Measurements from ENCODE around the gene ADAMTSL2.

The ADAMTSL2 gene

DNA sequence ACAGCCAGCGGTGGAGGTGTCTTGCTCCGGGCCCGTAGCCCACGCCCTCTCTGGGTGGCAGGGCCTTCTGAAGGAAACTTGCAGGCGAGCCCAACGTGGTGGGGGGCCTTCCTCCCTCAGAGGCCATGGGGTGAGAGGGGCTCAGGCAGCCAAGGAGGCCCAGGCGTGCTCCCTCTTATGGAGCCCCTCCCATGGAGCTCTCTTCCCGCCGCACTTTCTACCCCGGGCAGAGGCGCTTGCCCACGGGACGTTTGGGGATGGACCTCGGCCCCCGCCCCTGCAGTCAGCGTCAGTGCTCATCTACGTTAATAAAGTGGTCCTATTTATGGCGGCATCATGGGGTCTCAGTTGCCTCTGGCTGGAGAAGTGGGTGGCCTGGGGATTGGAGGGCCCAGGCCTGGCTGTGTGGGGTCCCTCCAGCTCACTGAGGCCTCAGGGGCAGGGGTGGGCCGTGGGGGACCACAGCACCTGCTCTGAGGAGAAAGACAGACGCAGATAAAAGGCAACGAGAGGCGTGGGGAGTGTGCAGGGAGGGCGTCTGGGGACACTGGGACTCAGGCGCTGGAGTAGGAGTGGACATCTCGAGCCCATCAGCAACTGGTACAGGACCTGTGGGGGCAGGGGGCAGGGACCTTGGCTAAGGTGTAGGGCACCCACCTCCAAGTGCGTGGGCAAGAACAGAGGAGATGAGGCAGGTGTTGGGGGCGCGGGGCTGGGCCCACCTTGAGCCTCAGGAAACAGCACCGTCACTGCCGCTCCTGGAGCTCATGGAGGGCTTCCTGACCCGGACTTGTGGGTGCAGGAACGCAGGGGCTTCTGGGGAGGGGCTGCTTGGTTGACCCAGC lies 40.9 kb downstream of the ADAMTSL2 start:
- no peak for DNase-seq

DNA sequence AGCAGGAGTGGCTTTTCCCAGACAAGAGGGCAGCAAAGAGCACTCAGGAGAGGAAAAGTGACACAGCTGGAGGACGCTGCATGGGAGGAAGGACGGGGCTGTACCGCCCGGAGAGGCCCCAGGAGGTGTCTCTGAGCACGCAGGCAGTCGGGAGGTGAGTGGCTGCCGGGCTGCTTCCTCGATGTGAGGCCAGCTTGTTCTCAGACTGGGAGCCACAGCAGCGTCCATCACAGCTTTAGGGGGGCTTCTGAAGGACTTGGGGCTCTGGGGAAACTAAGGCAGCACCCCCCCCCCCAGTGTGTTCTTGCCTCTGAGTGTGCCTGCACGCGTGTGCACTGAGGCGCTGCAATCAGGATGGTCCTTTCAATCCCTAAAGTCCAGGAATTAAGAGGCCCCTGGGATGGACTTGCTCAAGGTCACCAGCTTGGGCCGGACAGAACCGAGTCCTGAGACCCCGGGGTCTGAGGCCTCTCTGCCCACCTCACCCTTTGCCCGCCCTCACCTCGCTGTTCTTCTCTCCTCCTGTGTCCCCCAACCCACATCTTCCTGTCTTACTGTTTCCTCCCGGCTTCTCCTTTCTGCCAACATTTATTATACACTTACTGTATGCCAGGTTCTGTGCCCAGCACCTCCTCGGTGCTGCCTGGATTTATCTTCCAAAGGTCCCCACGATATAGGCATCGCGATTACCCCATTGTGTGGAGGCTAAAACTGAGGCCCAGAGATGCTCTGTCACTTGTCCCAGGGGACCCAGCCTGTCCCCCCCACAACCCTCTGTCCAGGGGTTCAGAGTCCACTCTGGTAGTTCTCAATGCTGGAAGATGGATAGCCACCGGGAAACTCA lies 41.7 kb downstream of the ADAMTSL2 start:
- no peak for DNase-seq

DNA sequence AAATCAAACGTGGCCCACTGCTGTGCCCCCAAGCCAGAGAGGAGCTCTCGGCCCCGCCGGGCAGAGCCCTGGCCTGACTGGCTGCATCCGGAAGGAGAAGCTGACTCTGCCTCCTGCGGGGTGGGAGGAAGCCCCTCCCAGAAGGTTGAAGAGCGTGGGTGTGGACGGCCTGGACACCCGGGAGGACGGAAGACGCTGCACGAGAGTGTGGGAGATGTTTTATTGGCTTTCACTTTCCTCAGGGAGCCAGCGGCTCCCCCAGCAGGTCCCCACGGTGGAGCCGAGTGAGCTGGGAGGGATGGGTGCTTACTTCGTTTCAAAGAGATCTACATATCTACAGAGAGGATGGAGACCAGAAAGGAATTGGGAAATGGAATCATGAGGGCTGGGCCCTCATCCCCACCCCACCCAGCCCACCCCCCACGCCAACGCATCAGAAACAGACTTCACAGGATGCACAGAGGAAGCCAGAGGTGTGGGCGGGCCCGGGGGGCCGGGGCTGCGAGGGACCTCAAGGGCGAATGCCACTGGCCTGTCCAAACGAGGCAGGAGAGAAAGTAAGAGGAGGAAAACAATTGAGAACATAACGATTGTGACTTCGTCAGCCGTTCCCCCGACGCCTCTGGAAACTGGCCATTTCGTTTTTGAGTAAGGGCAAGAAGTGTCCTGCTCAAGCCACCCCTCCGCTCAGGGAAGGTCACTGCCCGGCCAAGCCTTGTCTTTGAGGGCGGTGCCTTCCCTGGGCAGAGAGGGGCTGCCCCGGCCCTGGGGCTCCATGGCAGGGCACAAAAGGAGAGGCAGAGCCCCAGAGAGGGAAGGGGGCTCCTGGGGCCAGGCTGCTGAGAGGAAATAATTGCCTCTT lies 42.6 kb downstream of the ADAMTSL2 start:
- peak; percentile 49 to 73 for DNase-seq

DNA sequence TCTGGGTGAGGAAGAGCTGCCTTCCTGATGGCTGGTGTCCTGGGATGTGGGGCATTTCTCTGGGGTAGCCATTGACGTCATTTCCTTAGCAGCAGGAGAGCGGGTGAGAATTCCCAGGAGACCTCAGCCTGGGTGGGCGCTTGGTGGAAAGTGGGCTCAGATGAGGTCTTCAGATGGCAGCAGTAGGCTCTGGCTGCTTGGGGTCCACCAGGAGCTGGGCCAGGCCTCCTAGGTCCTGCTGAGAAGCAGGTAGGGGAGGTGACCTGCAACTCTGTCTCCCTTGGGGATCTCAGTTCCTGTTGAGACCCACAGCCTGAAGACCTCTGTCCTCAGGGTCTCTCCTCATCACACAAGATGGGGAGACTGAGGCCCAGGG lies 43.2 kb downstream of the ADAMTSL2 start:
- no peak for DNase-seq

DNA sequence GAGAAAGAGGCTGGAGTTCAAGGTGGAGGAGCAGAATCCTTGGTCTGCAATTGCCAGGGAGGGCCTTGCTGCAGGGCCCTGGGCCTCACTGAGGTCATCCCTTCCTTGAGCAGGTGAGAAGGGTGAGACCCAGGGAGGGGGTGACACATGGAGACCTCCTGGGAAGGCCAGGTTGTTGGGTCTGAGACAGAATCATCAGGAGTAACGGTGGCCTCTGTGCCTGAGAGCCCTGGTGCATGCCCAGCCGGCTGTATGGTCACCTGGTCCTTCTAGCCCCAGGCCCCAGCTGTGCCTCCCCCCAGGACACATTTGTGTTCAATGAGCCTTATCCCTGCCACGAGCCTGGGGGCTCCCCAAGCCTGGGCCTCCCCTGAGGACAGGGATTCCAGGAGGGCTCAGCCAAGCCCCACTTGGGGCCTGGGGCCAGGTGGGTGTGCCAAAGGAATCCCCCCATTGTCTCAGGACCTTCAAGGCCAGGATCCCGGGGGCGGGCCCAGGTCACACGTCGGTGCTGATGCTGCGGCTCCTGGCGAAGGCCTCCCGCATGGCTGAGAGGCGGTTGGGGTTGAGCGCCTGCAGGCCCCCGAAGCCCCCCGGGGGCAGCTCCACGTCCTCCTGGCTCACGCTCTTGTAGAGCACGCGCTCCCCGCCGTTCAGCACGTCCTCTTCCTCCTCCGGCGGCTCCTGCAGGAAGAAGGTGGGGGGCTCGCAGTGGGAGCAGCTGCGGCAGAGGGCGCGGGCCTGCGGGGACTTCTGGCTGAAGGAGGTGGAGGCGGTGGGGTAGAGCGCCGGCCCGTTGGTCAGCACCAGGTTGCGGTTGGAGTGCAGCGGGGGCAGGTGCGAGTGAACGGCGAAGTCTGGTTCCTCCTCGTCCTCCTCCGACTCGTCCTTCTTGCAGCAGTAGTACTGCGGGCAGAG lies 44.3 kb downstream of the ADAMTSL2 start:
- no peak for DNase-seq

DNA sequence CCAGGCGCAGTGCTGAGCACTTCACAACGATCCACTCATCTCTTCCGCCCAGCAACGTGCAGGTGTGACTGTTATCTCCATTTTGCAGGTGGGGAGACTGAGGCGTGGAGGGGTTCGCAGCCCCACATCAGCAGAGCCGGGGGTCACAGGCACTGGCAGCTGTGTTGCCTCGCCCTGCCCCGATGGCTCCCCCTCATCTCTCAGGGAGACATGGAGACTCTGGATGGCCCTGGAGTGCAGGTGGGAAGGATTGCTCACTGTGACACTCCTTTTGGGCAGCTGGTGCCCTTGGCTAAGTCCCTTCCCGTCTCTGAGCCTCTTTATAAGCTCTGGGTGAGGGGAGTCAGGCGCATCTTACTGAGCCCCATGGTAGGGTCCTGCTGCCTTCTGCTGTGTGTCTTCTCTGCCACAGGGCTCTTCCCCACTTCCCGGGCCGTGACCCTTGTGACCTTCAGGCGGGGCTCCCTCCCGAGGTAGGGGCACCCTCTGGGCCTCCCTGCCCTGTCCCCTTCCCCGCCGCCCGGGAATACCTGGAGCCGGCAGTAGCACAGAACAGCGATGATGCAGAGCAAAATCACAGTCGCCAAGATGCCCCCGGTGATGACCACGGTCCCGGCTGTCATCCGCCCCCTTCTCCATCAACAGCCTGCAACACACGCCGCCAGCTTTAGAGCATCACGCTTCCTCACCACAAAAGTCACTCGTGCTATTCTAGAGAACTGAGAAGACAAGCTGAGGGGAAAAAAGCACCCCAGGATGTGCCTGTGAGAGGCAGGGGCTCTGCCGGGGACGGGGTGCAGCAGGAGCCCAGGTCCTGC lies 45.3 kb downstream of the ADAMTSL2 start:
- no peak for DNase-seq

DNA sequence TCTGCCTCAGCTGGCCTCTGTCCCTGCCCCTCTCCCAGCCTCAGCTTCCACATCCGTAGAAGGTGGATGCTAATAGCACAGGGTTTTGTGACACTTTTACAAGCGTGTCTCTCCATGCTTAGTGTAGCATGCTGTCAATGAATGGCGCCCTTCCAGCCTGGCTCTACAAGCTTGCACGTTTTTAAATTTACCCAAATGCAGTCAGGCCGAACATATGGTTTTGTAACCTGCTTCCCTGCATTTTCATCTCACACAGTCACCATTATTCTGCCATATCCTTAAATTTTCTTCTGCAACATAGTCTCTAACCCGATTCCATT lies 45.9 kb downstream of the ADAMTSL2 start:
- DNase-seq, result no peak

DNA sequence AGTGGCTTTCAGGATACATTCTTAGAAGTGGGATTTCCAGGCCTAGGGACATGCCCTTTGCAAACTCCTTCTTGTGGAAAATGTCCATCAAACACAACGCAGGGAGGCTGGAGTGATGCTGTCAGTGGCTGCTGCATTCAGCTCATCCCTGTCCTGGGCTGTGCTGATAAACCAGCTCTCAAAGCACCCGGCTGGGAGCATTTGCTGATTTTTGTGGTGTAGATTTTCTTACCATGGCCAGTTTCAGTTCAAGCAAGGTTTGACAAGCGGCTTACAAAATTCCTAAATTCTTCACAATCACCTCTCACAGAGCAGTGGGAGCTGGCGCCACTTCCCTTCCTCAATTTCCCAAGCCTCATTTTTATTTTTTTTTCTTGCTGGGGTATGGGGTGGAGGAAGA lies 46.5 kb downstream of the ADAMTSL2 start:
- DNase-seq, result no peak

DNA sequence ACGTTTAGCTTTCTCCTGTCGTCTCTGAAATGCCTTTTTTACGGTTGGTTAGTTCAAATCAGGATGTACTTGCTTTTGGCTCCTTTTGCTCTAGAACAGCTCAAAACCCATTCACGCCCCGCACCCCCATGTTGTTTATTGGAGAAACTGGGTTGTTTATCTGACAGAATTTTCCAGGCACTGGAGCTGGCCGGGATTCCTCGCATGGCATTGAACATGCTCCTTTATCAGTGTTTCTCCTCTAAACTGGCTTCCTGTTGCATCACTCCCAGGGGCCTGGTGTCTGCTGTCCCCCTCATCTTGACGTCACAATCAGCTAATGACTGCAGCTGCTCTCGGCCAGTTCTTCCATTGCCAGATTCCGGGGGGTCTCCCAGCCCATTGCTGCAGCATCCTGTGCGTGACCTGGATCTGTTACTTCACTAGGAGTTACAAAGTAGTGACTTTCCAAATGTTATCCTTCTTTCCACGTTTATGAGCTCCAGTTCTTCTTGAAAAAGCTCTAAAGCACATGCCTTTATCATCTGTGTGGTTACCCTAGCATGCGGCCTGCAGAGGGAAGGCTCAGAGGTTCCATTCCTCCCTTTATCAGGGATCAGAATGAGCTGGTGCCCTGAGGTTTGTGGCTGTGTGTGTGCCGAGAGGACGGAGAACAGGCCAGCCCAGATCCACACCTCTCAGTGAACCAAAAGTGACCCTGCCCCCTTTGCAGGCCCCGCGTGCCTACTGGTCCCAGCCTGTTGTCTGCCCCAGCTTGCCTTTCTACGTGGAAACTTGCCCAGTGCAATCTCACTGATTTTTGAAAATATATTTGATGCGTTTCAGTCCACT lies 47.2 kb downstream of the ADAMTSL2 start:
- no peak for DNase-seq

DNA sequence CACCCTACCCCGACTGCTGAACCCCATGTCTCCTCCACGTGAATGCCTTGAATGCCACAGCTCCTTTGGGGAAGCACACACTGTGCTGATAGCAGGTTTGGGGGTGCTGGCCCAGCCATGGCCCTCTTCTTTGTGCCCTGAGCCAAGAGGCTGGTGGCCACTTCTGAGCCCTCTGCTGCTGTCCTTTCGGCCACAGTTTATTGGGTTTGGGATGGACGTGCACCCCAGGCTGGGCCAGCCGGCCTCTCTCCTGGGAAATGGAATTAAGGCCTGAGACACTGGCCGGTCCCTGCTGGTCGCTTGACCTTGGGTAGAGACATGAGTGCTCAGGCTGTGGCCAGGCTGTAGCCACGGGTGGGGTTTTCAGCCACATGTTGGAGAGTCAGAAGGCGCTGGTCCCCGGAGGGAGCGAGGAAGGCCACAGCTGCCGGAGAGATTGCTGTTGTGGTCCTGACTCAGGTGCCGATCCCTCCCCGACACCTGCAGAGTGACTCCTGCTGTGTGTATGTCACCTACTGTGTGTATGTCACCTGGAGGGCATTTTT lies 48.1 kb downstream of the ADAMTSL2 start:
- no peak for DNase-seq

DNA sequence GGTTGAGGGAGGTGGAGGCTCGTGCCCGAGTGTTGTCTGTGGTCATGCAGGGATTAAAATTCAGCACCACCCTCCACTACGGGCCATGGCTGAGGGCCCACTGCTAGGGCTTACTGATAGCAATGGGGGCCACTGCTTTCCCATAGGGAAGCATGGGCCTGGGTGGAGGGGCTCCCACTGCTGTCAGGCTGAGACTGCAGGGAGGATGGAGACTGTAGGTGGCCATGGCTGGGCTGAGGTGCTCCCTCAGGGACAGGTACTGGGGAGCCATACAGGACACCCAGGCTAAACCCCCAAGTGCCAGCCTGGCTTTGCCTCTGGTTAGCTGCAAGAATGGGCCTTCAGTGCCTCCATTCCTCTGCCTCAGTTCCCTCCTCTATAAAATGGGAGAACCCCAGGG lies 48.6 kb downstream of the ADAMTSL2 start:
- DNase-seq, result no peak

DNA sequence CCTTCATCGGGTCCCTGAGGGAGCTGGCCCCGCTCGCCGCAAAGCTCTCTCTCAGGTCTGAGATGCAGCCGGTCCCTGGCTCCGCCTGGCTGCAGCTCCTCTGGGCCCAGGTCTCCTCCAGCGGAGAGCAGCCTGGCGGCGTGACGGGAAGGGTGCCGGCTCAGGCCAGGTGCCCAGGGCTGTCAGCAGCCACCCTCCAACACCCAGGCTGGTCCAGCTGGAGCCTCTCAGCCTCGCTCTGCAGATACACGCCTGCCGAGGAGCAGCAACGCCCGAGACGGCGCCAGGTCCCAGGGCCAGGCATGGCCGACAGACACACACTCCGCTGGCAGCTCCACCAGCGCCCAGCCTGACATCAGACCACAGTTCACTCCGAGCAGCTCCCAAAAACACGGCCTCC lies 49.1 kb downstream of the ADAMTSL2 start:
- DNase-seq, result no peak

DNA sequence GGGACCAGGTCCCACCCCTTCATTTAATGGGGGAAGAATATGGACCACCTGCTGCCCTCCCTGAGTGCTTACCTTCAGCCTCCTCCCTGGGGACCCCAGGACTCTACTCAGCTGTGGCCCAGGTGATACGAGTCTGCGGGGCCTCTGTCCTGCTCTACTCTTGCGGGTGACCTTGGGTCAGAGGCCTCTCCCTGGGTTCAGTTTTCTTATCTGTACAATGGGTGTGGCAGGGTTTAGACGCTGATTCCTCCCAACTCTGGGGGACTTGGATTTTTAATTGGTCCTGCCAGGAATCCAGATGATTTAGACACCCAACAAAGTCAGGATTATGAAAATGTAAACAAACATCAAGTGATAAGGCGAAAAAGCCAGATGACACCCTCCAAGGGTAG lies 49.7 kb downstream of the ADAMTSL2 start:
- DNase-seq, result no peak

DNA sequence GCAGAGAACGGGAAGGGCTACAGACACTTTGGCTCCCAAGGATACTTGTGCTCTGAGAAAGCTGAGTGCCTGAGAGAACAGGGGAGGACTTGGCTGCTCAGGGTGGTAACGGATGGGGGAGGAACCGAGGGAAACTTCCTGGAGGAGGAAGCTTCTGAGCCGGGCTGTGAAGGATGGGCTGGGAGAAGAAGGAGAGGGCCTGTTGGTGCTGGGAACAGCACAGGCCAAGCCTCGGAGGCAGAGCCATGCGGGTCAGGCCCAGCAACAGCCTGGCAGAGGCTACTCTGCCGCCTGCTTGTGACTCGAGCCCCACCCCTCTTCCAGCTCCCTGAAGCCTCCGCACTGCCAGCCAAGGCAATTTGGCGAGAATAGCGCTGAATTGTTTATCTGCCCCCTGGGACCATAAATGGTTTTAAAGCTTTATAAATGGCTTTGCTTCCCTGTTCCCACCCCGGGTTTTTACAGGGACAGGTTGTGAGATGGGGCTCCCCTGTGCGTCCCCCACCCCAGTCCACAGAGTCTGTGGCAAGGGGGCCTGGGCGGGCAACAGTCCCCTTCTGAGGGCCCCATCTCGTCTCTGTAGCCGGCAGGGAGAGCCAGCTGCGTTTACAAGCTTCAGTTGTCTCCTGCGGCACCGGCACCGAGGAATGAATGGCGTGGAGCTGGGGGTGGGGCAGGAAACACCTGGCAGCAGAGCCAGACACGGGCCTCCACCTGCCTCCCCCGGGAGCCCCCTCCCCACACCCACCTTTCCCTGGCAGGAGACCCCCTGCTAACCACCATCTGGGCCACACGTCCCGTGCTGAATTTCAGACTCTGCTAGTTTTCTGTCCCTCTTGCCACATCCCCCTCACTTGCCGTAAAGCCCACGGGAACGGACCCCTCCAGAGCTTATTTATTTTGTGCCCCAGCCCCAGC lies 50.3 kb downstream of the ADAMTSL2 start:
- DNase-seq, result no peak

DNA sequence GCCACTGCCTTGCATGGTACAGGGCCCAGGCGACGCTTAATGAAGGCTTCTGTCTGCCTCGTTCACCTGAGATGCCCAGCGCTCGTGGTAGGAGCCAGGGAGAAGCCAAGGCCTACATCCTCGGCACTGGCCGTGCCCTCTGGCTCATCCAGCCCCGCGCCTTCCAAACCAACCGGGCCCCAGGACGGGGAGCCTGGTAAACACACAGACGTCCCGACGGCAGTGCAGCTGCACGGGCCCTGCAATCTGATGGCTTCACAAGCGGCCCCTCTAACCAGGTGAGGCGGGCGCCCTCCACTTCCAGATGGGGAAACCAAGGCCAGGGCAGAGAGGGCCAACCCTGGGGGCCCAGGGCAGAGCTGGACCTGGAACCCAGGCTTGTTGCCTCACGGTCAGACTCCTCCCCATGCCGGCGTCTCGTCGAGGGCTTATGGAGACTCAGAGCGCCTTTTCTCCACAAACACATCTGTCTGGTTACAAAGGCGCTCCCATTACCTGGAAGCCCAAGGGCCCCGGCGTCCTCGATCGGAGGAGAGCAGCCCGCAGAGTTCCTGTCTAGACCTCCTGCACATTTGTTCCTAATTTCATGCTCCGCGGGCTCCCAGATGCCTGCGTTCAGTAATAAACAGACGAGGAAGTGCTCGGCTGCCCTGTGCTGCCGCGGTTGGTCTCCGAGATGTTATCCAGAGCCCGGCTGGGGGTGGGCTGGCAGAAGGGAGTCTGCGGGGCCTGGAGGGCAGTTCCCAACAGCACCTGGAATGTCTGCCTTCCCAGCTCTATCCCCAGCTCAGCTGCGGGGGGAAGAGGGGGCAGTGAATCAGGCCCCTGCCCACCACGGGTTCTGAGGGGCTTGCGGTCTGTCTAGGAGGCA lies 51.2 kb downstream of the ADAMTSL2 start:
- DNase-seq, result no peak

DNA sequence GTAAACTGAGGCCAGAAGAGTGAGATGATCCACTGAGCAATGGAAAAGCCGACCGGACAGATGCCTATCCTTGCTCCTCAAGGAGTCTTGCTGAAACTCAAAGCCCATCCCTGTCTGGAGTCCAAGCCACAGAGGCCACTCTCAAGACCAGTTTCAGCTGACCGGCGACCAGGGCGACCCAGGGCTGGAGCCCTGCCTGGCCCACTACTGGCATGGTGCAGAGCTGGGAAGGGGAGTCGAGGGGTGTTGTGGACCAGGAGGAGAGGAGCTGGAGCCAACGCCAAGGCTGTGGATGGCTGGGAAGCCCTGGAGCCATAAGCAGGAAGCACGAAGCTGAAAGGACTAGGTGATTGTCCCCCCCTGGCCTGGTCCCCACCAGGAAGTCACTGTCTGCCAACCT lies 52.5 kb downstream of the ADAMTSL2 start:
- DNase-seq, result no peak

DNA sequence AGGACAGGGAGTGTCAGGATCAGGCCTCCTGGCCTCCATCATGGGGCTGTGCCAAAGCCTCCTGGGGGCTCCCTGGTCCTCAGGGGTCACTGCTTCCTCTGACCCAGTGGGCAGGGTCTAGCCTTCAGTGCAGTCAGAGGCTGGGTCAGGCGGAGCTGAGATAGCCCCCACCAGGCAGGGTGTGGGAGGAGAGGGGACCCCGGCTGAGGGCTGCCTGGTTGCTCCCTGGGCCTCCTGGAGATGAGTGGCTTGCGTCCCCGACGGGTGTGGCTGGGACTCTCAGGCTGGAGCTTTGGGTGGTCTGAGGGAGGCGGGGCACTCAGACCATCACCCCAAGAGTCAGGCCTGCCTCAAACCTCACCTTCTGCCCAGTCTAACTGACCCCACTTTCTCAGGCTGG lies 53.0 kb downstream of the ADAMTSL2 start:
- no peak for DNase-seq
